Fibroblast of pulmonary artery (primary cell): ENCODE data around the gene PRICKLE2.

Experiments used
- DNase-seq: peaks from one replicate; pipeline ENCODE4 v3.0.0-alpha.2; 2010; ENCODE audit warnings: low read depth
- H3K4me3 ChIP-seq: replicated peaks from 2 replicates; pipeline ENCODE4 v1.5.1; 2011; ENCODE audit warnings: low read depth, mild to moderate bottlenecking, control low read depth, low read length, moderate library complexity
- CTCF ChIP-seq: IDR thresholded peaks from 2 replicates; pipeline ENCODE4 v1.5.1; 2011; ENCODE audit warnings: mild to moderate bottlenecking, control low read depth, low read length, inconsistent platforms; ENCODE audit errors: missing control alignments

PRICKLE2 gene

DNA sequence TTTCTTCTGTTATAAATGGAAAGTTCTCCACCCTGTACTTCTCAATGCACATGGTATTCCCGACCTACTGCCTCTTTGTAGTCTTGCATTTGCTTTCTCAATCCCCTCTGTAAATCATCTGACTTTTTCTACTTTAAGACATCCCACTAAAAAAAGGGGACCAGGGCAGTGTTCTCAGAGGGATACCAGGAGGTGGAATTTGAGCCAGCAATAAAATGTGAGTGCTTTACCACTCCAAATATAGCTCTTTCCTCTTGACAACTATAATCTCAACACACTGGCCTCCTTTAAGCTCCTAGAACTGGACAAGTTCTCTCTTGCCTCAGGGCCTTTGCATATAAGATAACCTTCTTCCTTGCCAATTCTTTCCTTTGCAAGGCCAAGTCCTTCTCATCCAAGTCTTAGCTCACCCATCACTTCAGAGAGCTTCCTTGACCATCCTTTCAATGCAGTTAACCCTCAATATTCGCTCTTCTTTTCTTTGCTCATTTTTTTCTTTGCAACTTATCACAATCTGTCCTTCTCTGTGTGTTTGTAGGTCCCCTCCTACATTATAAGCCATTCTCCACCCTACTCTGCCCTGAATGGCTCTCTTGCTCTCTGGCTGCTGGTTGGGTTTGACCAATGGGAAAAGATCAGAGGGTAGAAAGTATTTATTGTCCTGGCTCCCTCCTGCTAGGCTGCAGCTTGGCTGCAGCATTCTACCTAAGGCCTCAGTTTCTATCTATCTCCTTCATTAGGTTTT is 93.4 kb downstream of the PRICKLE2 start:
- no peak for TF ChIP-seq CTCF
- DNase-seq = no peak
- no peak overlapping the region for H3K4me3 ChIP-seq

DNA sequence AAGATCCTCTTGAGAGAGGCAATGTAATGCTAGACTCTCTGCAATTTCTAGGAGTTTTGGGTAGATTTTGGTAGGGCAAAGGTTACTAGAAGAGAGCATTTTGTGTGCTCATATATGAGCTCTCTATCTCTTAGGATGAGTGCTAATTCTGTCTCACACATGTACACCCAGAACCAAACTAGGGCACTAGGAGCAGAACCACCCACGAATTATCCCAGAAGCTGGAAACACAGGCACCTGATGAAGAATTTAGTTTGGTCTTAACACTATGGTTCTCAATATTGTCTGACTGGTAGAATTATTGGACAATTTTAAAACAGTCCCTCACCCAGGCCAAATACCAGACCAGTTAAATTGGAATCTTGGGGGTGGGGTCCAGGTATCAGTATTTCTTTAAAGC is 94.8 kb downstream of the PRICKLE2 start:
- no peak for DNase-seq
- H3K4me3 ChIP-seq = no peak overlapping the region
- TF ChIP-seq CTCF = no peak

DNA sequence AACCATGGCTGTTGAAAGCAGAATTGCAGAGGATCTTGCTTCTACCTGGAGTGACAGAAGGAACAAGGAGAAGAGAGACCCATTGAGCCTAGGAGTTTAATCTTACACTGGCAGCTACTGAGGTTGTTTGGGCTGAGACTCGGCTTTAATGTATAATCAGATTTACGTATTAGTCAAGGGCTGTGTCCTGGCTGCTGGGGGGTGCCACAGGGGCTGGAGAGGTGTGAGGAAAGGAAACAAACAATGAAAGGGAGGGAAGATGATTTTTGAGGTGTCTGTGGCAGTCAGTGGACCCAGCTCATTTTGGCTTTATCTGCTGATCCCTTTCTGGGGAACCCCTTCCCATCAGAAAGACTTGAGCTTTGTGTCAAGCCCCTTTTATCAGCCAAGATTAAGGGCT is 95.7 kb downstream of the PRICKLE2 start:
- no peak for DNase-seq
- H3K4me3 ChIP-seq = no peak overlapping the region
- no peak for TF ChIP-seq CTCF

DNA sequence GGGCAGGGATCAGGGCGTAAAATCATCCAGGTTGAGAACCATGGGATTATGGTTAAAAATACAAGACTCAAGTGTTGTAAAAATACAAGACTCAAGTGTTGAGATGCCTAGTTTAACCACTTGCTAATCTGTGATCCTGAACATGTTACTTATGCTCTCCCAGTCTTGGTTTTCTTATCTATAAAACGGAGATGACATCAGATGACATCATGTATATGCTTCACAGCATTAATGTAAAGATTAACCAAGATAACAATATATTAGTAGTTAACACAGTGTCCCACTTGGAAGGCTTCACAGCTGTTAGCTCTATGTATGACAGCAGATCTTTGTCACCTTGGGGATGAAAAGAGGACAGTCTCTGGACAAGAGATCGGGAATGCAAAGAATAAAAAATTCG is 96.2 kb downstream of the PRICKLE2 start:
- DNase-seq = no peak
- no peak overlapping the region for H3K4me3 ChIP-seq
- no peak for TF ChIP-seq CTCF

DNA sequence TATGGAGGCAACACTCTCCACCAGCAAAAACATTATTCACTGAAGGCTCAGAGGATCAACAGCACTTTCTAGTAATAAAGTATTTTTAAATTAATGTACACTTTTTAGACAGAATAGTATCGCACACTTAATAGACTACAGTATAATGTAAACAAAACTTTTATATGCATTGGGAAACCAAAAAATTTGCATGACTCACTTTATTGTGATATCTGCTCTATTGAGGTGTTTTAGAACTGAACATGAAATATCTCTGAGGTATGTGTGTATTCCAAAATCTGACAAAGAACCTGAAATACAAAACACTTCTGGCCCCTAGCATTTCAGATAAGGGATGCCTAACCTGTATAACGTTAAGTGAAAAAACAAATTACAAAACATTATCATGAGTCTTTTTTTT is 99.7 kb downstream of the PRICKLE2 start:
- no peak for TF ChIP-seq CTCF

DNA sequence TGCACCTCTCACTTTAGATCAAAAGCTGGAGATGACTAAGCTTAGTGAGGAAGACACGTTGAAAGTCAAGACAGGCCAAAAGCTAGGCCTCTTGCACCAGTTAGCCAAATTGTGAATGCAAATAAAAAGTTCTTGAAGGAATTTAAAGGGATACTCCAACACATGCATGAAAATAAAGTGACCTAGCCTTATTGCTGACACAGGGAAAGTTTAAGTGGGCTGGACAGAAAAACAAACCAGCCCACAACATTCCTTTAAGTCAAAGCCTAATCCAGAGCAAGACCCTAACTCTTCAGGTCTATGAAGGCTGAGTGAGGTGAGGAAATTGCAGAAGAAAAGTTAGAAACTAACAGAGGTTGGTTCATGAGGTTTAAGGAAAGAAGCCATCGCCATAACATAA is 101.3 kb downstream of the PRICKLE2 start:
- TF ChIP-seq CTCF = no peak
- no peak for DNase-seq
- no peak overlapping the region for H3K4me3 ChIP-seq

More for the DNA sequence above, 99.7 kb downstream of the PRICKLE2 start:
- no peak for DNase-seq
- H3K4me3 ChIP-seq = no peak overlapping the region

DNA sequence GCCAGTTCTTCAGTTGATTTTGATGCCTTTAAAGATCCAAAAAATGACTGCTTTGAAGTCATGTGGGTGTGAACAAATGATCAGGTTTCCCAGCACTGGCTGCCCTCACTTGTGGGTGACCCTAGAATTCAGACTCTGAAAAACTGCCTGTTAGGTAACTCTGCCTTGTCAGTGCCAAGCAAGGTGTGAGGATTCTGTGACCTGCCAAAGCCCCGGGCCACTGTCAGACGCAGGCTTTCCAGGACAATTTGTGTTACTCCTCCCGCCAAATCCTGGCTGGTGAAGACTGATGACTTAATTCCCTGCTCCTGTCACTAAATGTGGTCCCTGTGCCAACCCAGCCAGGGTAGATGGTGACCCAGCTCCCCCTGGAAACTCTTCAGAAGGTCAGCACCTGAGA is 102.8 kb downstream of the PRICKLE2 start:
- no peak overlapping the region for H3K4me3 ChIP-seq
- no peak for TF ChIP-seq CTCF
- DNase-seq = no peak
